Endothelial cell of umbilical vein (primary cell): ENCODE data around the gene KRTAP12-3.

Experiments
- CTCF ChIP-seq, 2 donors: IDR thresholded peaks; 1 replicate in 1 of 2; 2 replicates in 1 of 2; pipeline ENCODE4 v1.5.1; 2011; ENCODE audit warnings: low read length in 2 of 2, mild to moderate bottlenecking in 2 of 2, moderate library complexity in 2 of 2, control low read depth in 1 of 2, inconsistent platforms in 1 of 2, low read depth in 1 of 2; ENCODE audit not compliant: insufficient read depth in 1 of 2; ENCODE audit errors: extremely low read depth in 1 of 2
- EZH2 ChIP-seq: IDR thresholded peaks from 2 replicates; pipeline ENCODE4 v1.6.1; 2012; ENCODE audit warnings: borderline replicate concordance, low read depth, mild to moderate bottlenecking, moderate library complexity, low read length, inconsistent platforms; ENCODE audit not compliant: severe bottlenecking
- FOS ChIP-seq: IDR thresholded peaks from 2 replicates; pipeline ENCODE4 v1.6.1; 2011; ENCODE audit warnings: mild to moderate bottlenecking, low read length, moderate library complexity, borderline replicate concordance; ENCODE audit not compliant: insufficient read depth
- JUN ChIP-seq: IDR thresholded peaks from 2 replicates; pipeline ENCODE4 v1.6.1; 2011; ENCODE audit warnings: borderline replicate concordance, low read depth; ENCODE audit not compliant: insufficient read length, insufficient read depth
- MYC ChIP-seq: IDR thresholded peaks from one replicate; pipeline ENCODE4 v1.6.1; 2011; ENCODE audit warnings: mild to moderate bottlenecking, low read depth, low read length
- POLR2A ChIP-seq: IDR thresholded peaks from 2 replicates; pipeline ENCODE4 v1.6.1; 2012; ENCODE audit warnings: low read depth, mild to moderate bottlenecking, control low read depth, low read length
- POLR2AphosphoS5 ChIP-seq: IDR thresholded peaks from 2 replicates; pipeline ENCODE4 v1.6.1; 2012; ENCODE audit warnings: low read depth, mild to moderate bottlenecking, control low read depth, low read length, moderate library complexity; ENCODE audit not compliant: insufficient read depth
- TF ChIP-seq, protein P1 (sequence below): IDR thresholded peaks from 2 replicates; pipeline ENCODE4 v1.6.1; 2011; ENCODE audit not compliant: insufficient read depth, insufficient read length

GRCh38 chr21:44618504-44618903, 39.2 kb upstream of the KRTAP12-3 start:
- TF ChIP-seq POLR2A (no peak), CTCF (IDR thresholded peaks at IDR 0.05; ENCODE audit: extremely low read depth in 1 of 2, insufficient read depth in 1 of 2, low read depth in 1 of 2, low read length in 2 of 2) (peak in 1 of 2 donors; percentile 27), POLR2AphosphoS5 (no peak), MYC (no peak), EZH2 (no peak), FOS (no peak), JUN (no peak)
- TF ChIP-seq, protein P1, sequence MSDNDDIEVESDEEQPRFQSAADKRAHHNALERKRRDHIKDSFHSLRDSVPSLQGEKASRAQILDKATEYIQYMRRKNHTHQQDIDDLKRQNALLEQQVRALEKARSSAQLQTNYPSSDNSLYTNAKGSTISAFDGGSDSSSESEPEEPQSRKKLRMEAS = no peak
